Fibroblast of villous mesenchyme (primary cell): ENCODE results near the gene IDS. TPM values are rescaled to one million over a fixed set of nuclear protein-coding genes. Genes with fewer than 3 reads are reported as not detected.
A peak's percentile ranks its signal among the peaks of the same experiment; 100 is the strongest.

Experiments
- DNase-seq: peaks from one replicate; pipeline ENCODE4 v3.0.0-alpha.2; 2010; ENCODE audit warnings: low read depth
- H3K4me3 ChIP-seq: 2 replicates; pipeline ENCODE4 v1.5.1; 2011; ENCODE audit warnings: low read depth, mild to moderate bottlenecking, low read length
- total RNA-seq: library from RNA; depleted of rRNA; stranded (reverse); fragments of >200 nt; gene quantifications from 2 replicates; pipeline ENCODE4 v1.2.3, GENCODE V29; 2012
- TF ChIP-seq, protein P1 (sequence below): IDR thresholded peaks from 2 replicates; pipeline ENCODE4 v1.5.1; 2012; ENCODE audit warnings: low read depth, mild to moderate bottlenecking, low read length; ENCODE audit not compliant: insufficient read depth

IDS gene
- total RNA-seq, 1 donor: 50.1 TPM

- no peak for DNase-seq
- H3K4me3 ChIP-seq: no peak overlapping the region
- TF ChIP-seq, protein P1, sequence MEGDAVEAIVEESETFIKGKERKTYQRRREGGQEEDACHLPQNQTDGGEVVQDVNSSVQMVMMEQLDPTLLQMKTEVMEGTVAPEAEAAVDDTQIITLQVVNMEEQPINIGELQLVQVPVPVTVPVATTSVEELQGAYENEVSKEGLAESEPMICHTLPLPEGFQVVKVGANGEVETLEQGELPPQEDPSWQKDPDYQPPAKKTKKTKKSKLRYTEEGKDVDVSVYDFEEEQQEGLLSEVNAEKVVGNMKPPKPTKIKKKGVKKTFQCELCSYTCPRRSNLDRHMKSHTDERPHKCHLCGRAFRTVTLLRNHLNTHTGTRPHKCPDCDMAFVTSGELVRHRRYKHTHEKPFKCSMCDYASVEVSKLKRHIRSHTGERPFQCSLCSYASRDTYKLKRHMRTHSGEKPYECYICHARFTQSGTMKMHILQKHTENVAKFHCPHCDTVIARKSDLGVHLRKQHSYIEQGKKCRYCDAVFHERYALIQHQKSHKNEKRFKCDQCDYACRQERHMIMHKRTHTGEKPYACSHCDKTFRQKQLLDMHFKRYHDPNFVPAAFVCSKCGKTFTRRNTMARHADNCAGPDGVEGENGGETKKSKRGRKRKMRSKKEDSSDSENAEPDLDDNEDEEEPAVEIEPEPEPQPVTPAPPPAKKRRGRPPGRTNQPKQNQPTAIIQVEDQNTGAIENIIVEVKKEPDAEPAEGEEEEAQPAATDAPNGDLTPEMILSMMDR: no peak
These were observed 6.3 kb downstream of the IDS start for GRCh38 chrX:149498767-149499166.

DNA sequence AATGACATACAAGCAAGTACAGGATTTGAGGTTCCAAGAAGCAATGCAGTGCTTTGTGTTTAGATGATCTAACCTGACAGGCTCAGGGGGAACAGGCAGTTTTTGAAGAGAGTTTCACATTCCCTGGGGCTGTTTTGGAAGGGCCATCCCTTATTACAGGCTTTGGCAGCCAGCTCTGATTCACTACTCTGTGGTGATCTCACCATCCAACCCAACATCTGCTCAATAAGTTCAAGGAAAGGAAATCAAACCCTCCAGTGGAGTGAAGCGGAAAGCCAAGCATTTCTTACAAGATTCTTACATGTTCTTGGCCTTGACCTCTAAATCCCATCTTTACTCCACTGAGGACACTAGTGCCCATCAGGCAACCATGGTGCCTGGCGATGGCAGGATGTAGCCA, 7.5 kb downstream of the IDS start:
- TF ChIP-seq, protein P1: no peak
- H3K4me3 ChIP-seq: no peak overlapping the region
- DNase-seq: peak; percentile 19

DNA sequence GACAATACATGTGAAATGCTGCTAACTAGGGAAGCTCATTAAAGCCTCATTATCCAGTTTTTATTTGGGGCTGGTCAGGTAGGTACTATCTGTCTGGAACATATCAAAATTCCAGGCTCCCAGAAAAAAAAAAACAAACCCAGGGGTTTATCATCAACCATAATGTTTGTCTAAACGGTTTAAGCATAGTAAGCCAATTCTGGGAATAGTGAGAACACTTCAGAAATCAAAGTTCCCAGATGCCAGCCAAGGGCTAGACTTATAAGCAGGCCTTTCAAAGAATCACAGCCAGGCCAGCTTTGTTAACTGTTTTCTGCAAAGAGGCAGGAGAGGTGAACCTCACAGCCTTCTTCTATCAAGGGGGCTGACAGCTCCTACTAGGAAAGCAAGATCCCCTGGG, 8.1 kb downstream of the IDS start:
- no peak for DNase-seq
- TF ChIP-seq, protein P1: no peak
- no peak overlapping the region for H3K4me3 ChIP-seq

DNA sequence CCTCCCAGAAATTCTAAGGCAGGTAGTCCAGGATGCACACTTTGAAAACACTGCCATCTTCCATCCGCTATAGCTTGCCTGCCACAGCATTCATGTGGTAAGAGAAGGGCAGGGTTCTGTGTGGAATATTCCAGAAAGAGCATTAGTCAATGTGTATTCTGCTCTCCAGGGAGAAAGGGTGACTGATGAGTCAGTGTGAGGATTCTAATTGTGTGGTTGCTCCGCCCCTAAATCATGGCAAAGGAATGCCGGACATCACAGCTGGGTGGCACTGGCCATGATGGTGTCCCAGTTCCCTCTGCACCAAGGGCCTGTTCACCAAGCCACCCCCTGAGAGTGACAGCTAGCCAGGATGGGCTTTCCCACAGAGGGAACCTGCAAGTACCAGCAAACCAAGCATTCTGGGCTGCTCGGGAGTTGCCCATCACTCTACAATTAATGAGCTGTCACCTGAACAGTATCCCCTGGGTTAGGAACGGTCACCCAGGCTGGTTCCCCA, 9.5 kb downstream of the IDS start:
- DNase-seq: peak; percentile 72

GRCh38 chrX:149494844-149495565, 10.1 kb downstream of the IDS start:
- TF ChIP-seq, protein P1: no peak
- no peak overlapping the region for H3K4me3 ChIP-seq
- DNase-seq: no peak

More for the DNA sequence above, 9.5 kb downstream of the IDS start:
- TF ChIP-seq, protein P1: no peak
- no peak overlapping the region for H3K4me3 ChIP-seq

DNA sequence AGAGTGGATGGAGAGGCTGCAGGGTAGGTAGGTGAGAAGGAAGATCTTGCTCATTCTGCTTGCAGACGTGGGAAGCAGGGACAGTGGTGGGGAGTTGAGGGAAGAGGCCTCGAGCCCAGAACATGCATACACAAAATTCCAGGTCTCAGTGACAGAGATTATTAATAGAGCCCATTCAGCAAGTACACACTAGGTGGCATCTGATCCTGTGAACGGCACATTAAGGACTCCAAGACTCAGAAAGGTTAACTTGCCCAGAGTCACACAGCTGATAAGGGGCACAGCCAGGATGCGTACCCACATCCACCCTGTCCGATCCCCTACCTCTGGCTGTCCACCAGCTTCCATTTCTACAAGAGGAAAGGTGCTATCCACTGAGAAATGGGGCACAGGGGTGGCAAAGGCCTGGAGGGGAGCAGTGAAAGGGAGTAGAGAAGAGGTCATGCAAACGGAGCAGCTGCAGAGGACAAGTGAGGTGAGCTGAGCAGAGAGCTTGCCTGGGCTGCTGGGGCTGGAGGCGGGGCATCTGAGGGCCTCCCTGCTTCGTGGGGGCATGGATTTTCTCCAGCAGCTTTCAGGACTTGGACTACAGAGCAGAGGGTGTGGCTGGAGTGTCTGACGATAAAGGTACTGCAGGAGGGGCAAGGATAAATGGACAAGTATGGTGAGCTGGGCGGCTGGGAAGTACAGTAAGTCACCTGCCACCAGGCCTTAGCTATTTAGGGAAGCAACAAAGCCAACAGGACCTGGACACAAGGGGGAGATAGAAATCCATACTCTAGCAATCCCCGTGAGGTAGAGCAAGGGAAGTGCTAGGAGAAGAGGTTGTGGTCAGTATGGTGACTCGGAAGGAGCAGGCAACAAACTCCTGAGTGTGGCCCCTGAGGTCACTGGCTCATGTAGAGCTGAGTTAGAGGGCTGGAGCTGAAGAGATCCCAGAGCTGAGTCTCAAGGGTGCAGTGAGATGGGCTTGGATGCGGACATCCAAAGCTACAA, 11.2 kb downstream of the IDS start:
- TF ChIP-seq, protein P1: no peak
- DNase-seq: no peak
- H3K4me3 ChIP-seq: no peak overlapping the region
